Neural cell (in vitro differentiated cells): ENCODE data around the gene PRSS38. TPM values are rescaled to one million over a fixed set of nuclear protein-coding genes. Genes with fewer than 3 reads are reported as not detected.

Experiments
- H2AFZ ChIP-seq: fragments of 200-600, 300-800 bp; sonication (generic), shearing (Covaris generic); 2 replicates; pipeline ENCODE4 v1.6.0; 2014; ENCODE audit warnings: low read depth, mild to moderate bottlenecking, antibody characterized with exemption, low read length, moderate library complexity
- H3F3A ChIP-seq: fragments of 200-600 bp; shearing (Covaris generic); 2 replicates; pipeline ENCODE4 v1.6.1; 2016; ENCODE audit warnings: mild to moderate bottlenecking, moderate library complexity, mixed read lengths, antibody characterized with exemption, low read length; ENCODE audit not compliant: insufficient read depth, poor library complexity, severe bottlenecking
- H3K27ac ChIP-seq: fragments of 200-600, 300-800 bp; sonication (generic), shearing (Covaris generic); 2 replicates; pipeline ENCODE4 v1.5.1; 2014; ENCODE audit warnings: mild to moderate bottlenecking, low read length, moderate library complexity
- H3K27me3 ChIP-seq: fragments of 300-800, 200-600 bp; sonication (generic), shearing (Covaris generic); 2 replicates; pipeline ENCODE4 v1.6.0; 2014; ENCODE audit warnings: mild to moderate bottlenecking, low read depth, low read length, moderate library complexity; ENCODE audit not compliant: insufficient read depth
- H3K36me3 ChIP-seq: fragments of 300-800, 200-600 bp; sonication (generic), shearing (Covaris generic); 2 replicates; pipeline ENCODE4 v1.5.1; 2014; ENCODE audit warnings: mild to moderate bottlenecking, antibody characterized with exemption, low read length, moderate library complexity; ENCODE audit not compliant: insufficient read depth
- H3K4me2 ChIP-seq: fragments of 300-800, 200-600 bp; sonication (generic), shearing (Covaris generic); 2 replicates; pipeline ENCODE4 v1.6.0; 2014; ENCODE audit warnings: mild to moderate bottlenecking, low read length
- H3K4me3 ChIP-seq: fragments of 300-800, 200-600 bp; sonication (generic), shearing (Covaris generic); 2 replicates; pipeline ENCODE4 v1.5.1; 2014; ENCODE audit warnings: mild to moderate bottlenecking, low read length, moderate library complexity
- H3K79me2 ChIP-seq: fragments of 200-600 bp; shearing (Covaris generic); replicated peaks from 2 replicates; pipeline ENCODE4 v1.6.0; 2014; ENCODE audit warnings: mild to moderate bottlenecking, low read length, moderate library complexity; ENCODE audit not compliant: insufficient read depth
- H3K9ac ChIP-seq: fragments of 300-800, 200-600 bp; sonication (generic), shearing (Covaris generic); 2 replicates; pipeline ENCODE4 v1.6.1; 2016; ENCODE audit warnings: mild to moderate bottlenecking, low read length, mixed read lengths
- H3K9me2 ChIP-seq: fragments of 200-600 bp; shearing (Covaris generic); 2 replicates; pipeline ENCODE4 v1.6.1; 2016; ENCODE audit warnings: mild to moderate bottlenecking, low read length, mixed read lengths; ENCODE audit not compliant: insufficient read depth
- H3K9me3 ChIP-seq: fragments of 200-600, 300-800 bp; sonication (generic), shearing (Covaris generic); 2 replicates; pipeline ENCODE4 v1.6.1; 2016; ENCODE audit warnings: mild to moderate bottlenecking, mixed run types, low read length, moderate library complexity, mixed read lengths
- H4K20me1 ChIP-seq: fragments of 200-600 bp; shearing (Covaris generic); 2 replicates; pipeline ENCODE4 v1.6.1; 2016; ENCODE audit warnings: mild to moderate bottlenecking, mixed run types; ENCODE audit not compliant: insufficient read depth
- EP300 ChIP-seq: fragments of 450-650 bp; conservative IDR thresholded peaks from 2 replicates; pipeline ENCODE4 v1.6.1; 2014; ENCODE audit warnings: antibody characterized with exemption, mild to moderate bottlenecking, moderate library complexity; ENCODE audit not compliant: poor library complexity, severe bottlenecking
- EZH2 ChIP-seq: fragments of 200-600, 300-800 bp; shearing (Covaris generic), sonication (generic); IDR thresholded peaks from 2 replicates; pipeline ENCODE4 v1.6.1; 2014; ENCODE audit warnings: antibody characterized with exemption, low read length, borderline replicate concordance, mild to moderate bottlenecking; ENCODE audit not compliant: insufficient read depth, poor library complexity, severe bottlenecking
- MXI1 ChIP-seq: fragments of 450-650 bp; conservative IDR thresholded peaks from 2 replicates; pipeline ENCODE4 v1.6.1; 2014; ENCODE audit warnings: antibody characterized with exemption, mild to moderate bottlenecking; ENCODE audit not compliant: poor library complexity, severe bottlenecking
- POLR2AphosphoS5 ChIP-seq: IDR thresholded peaks from 2 replicates; pipeline ENCODE4 v1.6.1; 2012
- RAD21 ChIP-seq: fragments of 450-650 bp; conservative IDR thresholded peaks from 2 replicates; pipeline ENCODE4 v1.6.1; 2014; ENCODE audit warnings: antibody characterized with exemption, mild to moderate bottlenecking, moderate library complexity
- SMC3 ChIP-seq: fragments of 450-650 bp; conservative IDR thresholded peaks from 2 replicates; pipeline ENCODE4 v1.6.1; 2014; ENCODE audit warnings: antibody characterized with exemption, mild to moderate bottlenecking, moderate library complexity; ENCODE audit not compliant: poor library complexity
- TAF1 ChIP-seq: IDR thresholded peaks from 2 replicates; pipeline ENCODE4 v1.6.1; 2012; ENCODE audit warnings: low read depth
- polyA plus RNA-seq: library from polyadenylated mRNA; depleted of rRNA; stranded (reverse); fragments of >200 nt; gene quantifications from 2 replicates; pipeline ENCODE4 v1.2.3, GENCODE V29; 2014
- TF ChIP-seq, protein P1 (sequence below): fragments of 450-650 bp; IDR thresholded peaks from 2 replicates; pipeline ENCODE4 v1.5.1; 2014; ENCODE audit warnings: antibody characterized with exemption, mild to moderate bottlenecking, moderate library complexity; ENCODE audit not compliant: poor library complexity, severe bottlenecking
- TF ChIP-seq, protein P2 (sequence below): IDR thresholded peaks from 2 replicates; pipeline ENCODE4 v1.6.1; 2012; ENCODE audit warnings: borderline replicate concordance

Gene PRSS38
- polyA plus RNA-seq, 1 donor from 2014 or later = not detected

DNA sequence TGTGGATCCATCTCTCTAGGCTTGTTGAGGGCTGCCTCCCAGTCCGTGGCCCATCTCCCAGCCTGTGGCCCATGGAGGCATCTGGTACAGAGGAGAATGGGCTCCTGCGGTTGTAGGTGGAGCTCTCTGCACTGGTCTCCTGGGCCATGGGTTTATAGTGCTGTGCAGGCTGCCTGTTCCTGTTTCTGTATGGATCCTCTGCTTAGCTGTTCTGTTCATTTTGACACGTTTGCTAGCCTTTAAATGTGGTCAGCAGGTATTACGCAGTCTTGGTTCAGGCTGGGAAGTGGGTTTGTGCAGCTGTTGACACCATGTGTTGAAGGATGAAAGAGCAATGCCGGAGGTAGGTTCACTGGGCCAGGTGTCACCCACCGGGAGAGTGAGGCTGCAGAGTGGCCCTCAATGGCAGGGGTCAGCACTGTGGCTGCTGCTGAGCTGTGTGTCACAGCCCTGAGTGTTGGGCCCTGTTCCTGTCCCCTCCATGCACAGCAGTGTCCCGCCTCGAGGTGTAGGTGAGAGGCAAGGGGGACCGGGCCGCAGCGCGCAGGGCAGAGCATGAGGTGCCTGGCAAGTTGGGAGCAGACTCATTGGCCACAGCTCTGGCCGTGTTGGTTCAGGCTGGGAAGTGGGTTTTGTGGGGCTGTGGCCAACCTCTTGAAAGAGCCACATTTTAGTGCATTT, 41.3 kb upstream of the PRSS38 start:
- Histone ChIP-seq H3F3A (no peaks in the 10 kb centered on the region), H3K9ac (no peak overlapping the region), H3K4me3 (no peak overlapping the region), H3K9me2 (no peaks in the 10 kb centered on the region), H3K27me3 (no peaks in the 10 kb centered on the region), H2AFZ (no peak overlapping the region), H4K20me1 (no peaks in the 10 kb centered on the region), H3K27ac (no peak overlapping the region), H3K79me2 (no peaks in the 10 kb centered on the region), H3K4me2 (no peak overlapping the region), H3K36me3 (no peaks in the 10 kb centered on the region), H3K9me3 (no peaks in the 10 kb centered on the region)
- TF ChIP-seq TAF1 = no peak

DNA sequence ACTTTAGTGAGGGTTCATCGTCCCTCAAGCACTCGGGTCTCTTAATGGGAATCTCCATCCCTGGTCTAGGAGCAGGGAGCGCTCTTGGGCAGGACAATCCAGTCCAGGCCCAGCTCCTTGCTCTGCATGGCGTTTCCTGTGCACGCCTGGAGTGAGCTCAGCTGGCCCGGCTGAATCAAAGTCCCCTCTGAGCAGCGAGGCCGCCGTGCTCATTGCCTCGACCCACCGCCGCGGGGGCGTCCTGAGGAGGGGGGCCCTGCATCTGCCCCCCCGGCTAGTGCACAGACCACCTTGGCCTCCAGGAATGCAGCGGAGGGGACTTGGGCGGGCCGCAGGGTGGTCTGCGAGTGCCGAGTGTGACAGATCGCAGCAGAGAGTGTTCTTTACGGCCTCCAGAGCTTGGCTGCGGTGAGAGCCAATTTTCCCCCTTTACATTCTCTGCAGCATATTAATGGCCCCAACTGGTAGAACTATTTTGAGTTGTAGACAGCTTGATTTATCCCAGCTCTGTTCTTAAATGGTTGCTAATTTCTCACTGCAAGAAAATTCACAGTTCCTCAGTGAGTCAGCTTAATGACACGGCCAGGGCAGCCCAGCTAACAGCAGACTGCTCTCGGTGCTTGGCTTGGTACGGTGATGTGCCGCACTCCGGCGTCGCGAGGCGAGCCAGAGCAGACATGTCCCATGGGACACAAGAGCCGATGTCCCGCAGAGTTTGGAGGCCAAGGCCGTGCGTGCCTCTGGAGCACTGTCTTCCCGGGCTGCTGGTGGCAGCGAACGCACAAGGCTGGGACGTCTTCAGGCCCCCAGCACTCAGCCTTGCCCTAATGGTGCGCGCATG, 40.4 kb upstream of the PRSS38 start:
- Histone ChIP-seq H3K4me3 (no peak overlapping the region), H3F3A (no peaks in the 10 kb centered on the region), H3K79me2 (no peaks in the 10 kb centered on the region), H3K9ac (no peak overlapping the region), H3K4me2 (no peak overlapping the region), H3K9me3 (no peaks in the 10 kb centered on the region), H3K36me3 (no peaks in the 10 kb centered on the region), H3K9me2 (no peaks in the 10 kb centered on the region), H2AFZ (no peak overlapping the region), H3K27ac (no peak overlapping the region), H3K27me3 (no peaks in the 10 kb centered on the region), H4K20me1 (no peaks in the 10 kb centered on the region)
- no peak for TF ChIP-seq EZH2
- TF ChIP-seq EP300 = no peak
- no peak for TF ChIP-seq MXI1
- no peak for TF ChIP-seq SMC3
- no peak for TF ChIP-seq TAF1
- TF ChIP-seq RAD21 = no peak
- TF ChIP-seq, protein P1, sequence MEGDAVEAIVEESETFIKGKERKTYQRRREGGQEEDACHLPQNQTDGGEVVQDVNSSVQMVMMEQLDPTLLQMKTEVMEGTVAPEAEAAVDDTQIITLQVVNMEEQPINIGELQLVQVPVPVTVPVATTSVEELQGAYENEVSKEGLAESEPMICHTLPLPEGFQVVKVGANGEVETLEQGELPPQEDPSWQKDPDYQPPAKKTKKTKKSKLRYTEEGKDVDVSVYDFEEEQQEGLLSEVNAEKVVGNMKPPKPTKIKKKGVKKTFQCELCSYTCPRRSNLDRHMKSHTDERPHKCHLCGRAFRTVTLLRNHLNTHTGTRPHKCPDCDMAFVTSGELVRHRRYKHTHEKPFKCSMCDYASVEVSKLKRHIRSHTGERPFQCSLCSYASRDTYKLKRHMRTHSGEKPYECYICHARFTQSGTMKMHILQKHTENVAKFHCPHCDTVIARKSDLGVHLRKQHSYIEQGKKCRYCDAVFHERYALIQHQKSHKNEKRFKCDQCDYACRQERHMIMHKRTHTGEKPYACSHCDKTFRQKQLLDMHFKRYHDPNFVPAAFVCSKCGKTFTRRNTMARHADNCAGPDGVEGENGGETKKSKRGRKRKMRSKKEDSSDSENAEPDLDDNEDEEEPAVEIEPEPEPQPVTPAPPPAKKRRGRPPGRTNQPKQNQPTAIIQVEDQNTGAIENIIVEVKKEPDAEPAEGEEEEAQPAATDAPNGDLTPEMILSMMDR = no peak
- TF ChIP-seq POLR2AphosphoS5 = no peak
- TF ChIP-seq, protein P2, sequence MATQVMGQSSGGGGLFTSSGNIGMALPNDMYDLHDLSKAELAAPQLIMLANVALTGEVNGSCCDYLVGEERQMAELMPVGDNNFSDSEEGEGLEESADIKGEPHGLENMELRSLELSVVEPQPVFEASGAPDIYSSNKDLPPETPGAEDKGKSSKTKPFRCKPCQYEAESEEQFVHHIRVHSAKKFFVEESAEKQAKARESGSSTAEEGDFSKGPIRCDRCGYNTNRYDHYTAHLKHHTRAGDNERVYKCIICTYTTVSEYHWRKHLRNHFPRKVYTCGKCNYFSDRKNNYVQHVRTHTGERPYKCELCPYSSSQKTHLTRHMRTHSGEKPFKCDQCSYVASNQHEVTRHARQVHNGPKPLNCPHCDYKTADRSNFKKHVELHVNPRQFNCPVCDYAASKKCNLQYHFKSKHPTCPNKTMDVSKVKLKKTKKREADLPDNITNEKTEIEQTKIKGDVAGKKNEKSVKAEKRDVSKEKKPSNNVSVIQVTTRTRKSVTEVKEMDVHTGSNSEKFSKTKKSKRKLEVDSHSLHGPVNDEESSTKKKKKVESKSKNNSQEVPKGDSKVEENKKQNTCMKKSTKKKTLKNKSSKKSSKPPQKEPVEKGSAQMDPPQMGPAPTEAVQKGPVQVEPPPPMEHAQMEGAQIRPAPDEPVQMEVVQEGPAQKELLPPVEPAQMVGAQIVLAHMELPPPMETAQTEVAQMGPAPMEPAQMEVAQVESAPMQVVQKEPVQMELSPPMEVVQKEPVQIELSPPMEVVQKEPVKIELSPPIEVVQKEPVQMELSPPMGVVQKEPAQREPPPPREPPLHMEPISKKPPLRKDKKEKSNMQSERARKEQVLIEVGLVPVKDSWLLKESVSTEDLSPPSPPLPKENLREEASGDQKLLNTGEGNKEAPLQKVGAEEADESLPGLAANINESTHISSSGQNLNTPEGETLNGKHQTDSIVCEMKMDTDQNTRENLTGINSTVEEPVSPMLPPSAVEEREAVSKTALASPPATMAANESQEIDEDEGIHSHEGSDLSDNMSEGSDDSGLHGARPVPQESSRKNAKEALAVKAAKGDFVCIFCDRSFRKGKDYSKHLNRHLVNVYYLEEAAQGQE = no peak
